Measurements from ENCODE around the gene GNA12.

GRCh38 chr7:2787251-2787951, 56.7 kb downstream of the GNA12 start:
- TF ChIP-seq CTCF (IDR thresholded peaks at IDR 0.05; ENCODE audit: low read depth, low read length, missing input control) (no peak), ZBTB33 (IDR thresholded peaks at IDR 0.05) (no peak)

Data from liver (tissue), 2 donors.